Neuronal stem cell (in vitro differentiated cells): ENCODE data around the gene MMS19.
A peak's percentile ranks its signal among the peaks of the same experiment; 100 is the strongest.

Experiments used
- DNase-seq: peaks from one replicate; pipeline ENCODE4 v3.0.0-alpha.2; 2013; ENCODE audit warnings: low spot score
- H2AFZ ChIP-seq: one replicate; pipeline ENCODE4 v1.6.1; 2013; ENCODE audit warnings: mild to moderate bottlenecking, low read length, inconsistent platforms
- H2AK5ac ChIP-seq: 2 replicates; pipeline ENCODE4 v1.6.1; 2013; ENCODE audit warnings: low read depth, mild to moderate bottlenecking, inconsistent platforms, low read length, moderate library complexity, mixed read lengths
- H2BK120ac ChIP-seq: 2 replicates; pipeline ENCODE4 v1.6.1; 2013; ENCODE audit warnings: low read depth, mild to moderate bottlenecking, inconsistent platforms, low read length, moderate library complexity, mixed read lengths
- H2BK12ac ChIP-seq: one replicate; pipeline ENCODE4 v1.6.1; 2013; ENCODE audit warnings: low read length, inconsistent platforms
- H2BK15ac ChIP-seq: 2 replicates; pipeline ENCODE4 v1.6.1; 2013; ENCODE audit warnings: mild to moderate bottlenecking, low read length, inconsistent platforms, mixed read lengths
- H2BK5ac ChIP-seq: one replicate; pipeline ENCODE4 v1.6.1; 2013; ENCODE audit warnings: inconsistent platforms, mild to moderate bottlenecking, low read length, moderate library complexity
- H3K14ac ChIP-seq: one replicate; pipeline ENCODE4 v1.6.1; 2013; ENCODE audit warnings: low read length, inconsistent platforms
- H3K18ac ChIP-seq: 2 replicates; pipeline ENCODE4 v1.6.1; 2013; ENCODE audit warnings: low read length, inconsistent platforms
- H3K23ac ChIP-seq: 2 replicates; pipeline ENCODE4 v1.6.1; 2013; ENCODE audit warnings: low read depth, mild to moderate bottlenecking, mixed read lengths, low read length, inconsistent platforms; ENCODE audit not compliant: poor library complexity
- H3K27ac ChIP-seq: replicated peaks from 3 replicates; pipeline ENCODE4 v1.5.1; 2013; ENCODE audit warnings: low read length, inconsistent platforms
- H3K27me3 ChIP-seq, 3 experiments: 2 replicates each; pipeline ENCODE4 v1.6.1; 2013; ENCODE audit warnings: low read length in 3 of 3, mild to moderate bottlenecking in 2 of 3, inconsistent platforms in 1 of 3, low read depth in 1 of 3, mixed read lengths in 1 of 3, moderate library complexity in 1 of 3; ENCODE audit not compliant: control insufficient read depth in 3 of 3, insufficient read depth in 3 of 3
- H3K36me3 ChIP-seq, 2 donors: replicated peaks in 1 of 2; 2 replicates each; pipeline ENCODE4 v1.6.1; 2013; ENCODE audit warnings: low read length in 2 of 2; ENCODE audit not compliant: control insufficient read depth in 2 of 2, insufficient read depth in 2 of 2
- H3K4ac ChIP-seq: 2 replicates; pipeline ENCODE4 v1.6.1; 2013; ENCODE audit warnings: inconsistent platforms, mild to moderate bottlenecking, low read length, moderate library complexity
- H3K4me1 ChIP-seq, 2 donors: 1 replicate in 1 of 2; 2 replicates in 1 of 2; pipeline ENCODE4 v1.6.1; 2013; ENCODE audit warnings: low read length in 2 of 2, low read depth in 1 of 2; ENCODE audit not compliant: control insufficient read depth in 2 of 2, insufficient read depth in 1 of 2
- H3K4me2 ChIP-seq: one replicate; pipeline ENCODE4 v1.6.1; 2013; ENCODE audit warnings: mild to moderate bottlenecking, low read length, inconsistent platforms; ENCODE audit not compliant: insufficient read depth, poor library complexity, severe bottlenecking
- H3K4me3 ChIP-seq, 2 donors: 2 replicates each; pipeline ENCODE4 v1.5.1; 2013; ENCODE audit warnings: low read length in 2 of 2, mild to moderate bottlenecking in 2 of 2, inconsistent platforms in 1 of 2, moderate library complexity in 1 of 2
- H3K79me1 ChIP-seq: one replicate; pipeline ENCODE4 v1.6.1; 2013; ENCODE audit warnings: low read depth, mild to moderate bottlenecking, inconsistent platforms, low read length, moderate library complexity
- H3K9ac ChIP-seq: one replicate; pipeline ENCODE4 v1.6.1; 2013; ENCODE audit warnings: mild to moderate bottlenecking, low read depth, low read length, inconsistent platforms; ENCODE audit not compliant: poor library complexity
- H3K9me3 ChIP-seq, 2 donors: replicated peaks in 1 of 2; 2 replicates each; pipeline versions ENCODE3 to v1.6.1; 2013; ENCODE audit warnings: low read length in 2 of 2, mild to moderate bottlenecking in 2 of 2, inconsistent platforms in 1 of 2, low read depth in 1 of 2, mixed read lengths in 1 of 2, moderate library complexity in 1 of 2; ENCODE audit not compliant: control insufficient read depth in 2 of 2, insufficient read depth in 1 of 2
- H4K8ac ChIP-seq: one replicate; pipeline ENCODE4 v1.6.1; 2013; ENCODE audit warnings: low read depth, mild to moderate bottlenecking, inconsistent platforms, low read length, moderate library complexity
- H4K91ac ChIP-seq: one replicate; pipeline ENCODE4 v1.6.1; 2013; ENCODE audit warnings: low read length, low read depth, mild to moderate bottlenecking, inconsistent platforms; ENCODE audit not compliant: poor library complexity
- WGBS, 2 donors: extraction: QIAGEN DNeasy Blood & Tissue Kit; methylation state at CpG; one replicate each; pipeline ENCODE4 v1.1.7; 2013; ENCODE audit warnings: missing lambda C conversion rate in 2 of 2, mixed read lengths in 1 of 2; ENCODE audit not compliant: insufficient read length in 2 of 2, insufficient replicate concordance in 1 of 2; ENCODE audit errors: extremely low coverage in 2 of 2; 5-methylcytosine and 5-hydroxymethylcytosine counted together

Gene MMS19

GRCh38 chr10:97494863-97495506, 3.2 kb downstream of the MMS19 start:
- Histone ChIP-seq H2BK5ac (no peak overlapping the region), H4K91ac (no peak overlapping the region), H3K27ac (no peak overlapping the region), H3K14ac (no peak overlapping the region), H3K4ac (no peak overlapping the region), H3K4me2 (no peak overlapping the region), H3K79me1 (peaks cover 14% of the 10 kb centered on the region), H3K18ac (no peak overlapping the region), H3K4me3 (no peak overlapping the region), H2AK5ac (no peak overlapping the region), H3K9me3 (no peaks in the 10 kb centered on the region), H3K4me1 (peaks cover 9 to 13% of the 10 kb centered on the region in 2 donors), H4K8ac (no peak overlapping the region), H3K23ac (no peak overlapping the region), H2BK120ac (no peak overlapping the region), H3K36me3 (peaks cover 1 to 17% of the 10 kb centered on the region in 2 donors), H2BK15ac (no peak overlapping the region), H2AFZ (no peak overlapping the region), H3K27me3 (peaks cover 0 to 7% (median 5%) of the 10 kb centered on the region in 3 experiments), H3K9ac (no peak overlapping the region), H2BK12ac (no peak overlapping the region)
- WGBS, 2 donors, result no CpG with 5 or more reads among the region's 7 CpGs
- DNase-seq, result no peak

- H4K91ac ChIP-seq, result no peak overlapping the region
- no peak overlapping the region for H3K9ac ChIP-seq
- no peak for DNase-seq
- H3K23ac ChIP-seq, result no peak overlapping the region
- H2BK5ac ChIP-seq, result no peak overlapping the region
- no peak overlapping the region for H2BK15ac ChIP-seq
- no CpG with 5 or more reads among the region's 2 CpGs for WGBS, 2 donors
- H3K27me3 ChIP-seq, result no peaks in the 10 kb centered on the region
- no peak overlapping the region for H3K27ac ChIP-seq
- no peaks in the 10 kb centered on the region for H3K9me3 ChIP-seq
- no peak overlapping the region for H3K18ac ChIP-seq
- no peak overlapping the region for H3K4me3 ChIP-seq
- H3K36me3 ChIP-seq, result peaks cover 1 to 17% of the 10 kb centered on the region in 2 donors
- H3K4me2 ChIP-seq, result no peak overlapping the region
- H4K8ac ChIP-seq, result no peak overlapping the region
- no peak overlapping the region for H3K14ac ChIP-seq
- no peak overlapping the region for H2AFZ ChIP-seq
- no peak overlapping the region for H2BK120ac ChIP-seq
- no peak overlapping the region for H2BK12ac ChIP-seq
- peaks cover 7 to 13% of the 10 kb centered on the region in 2 donors for H3K4me1 ChIP-seq
- no peak overlapping the region for H2AK5ac ChIP-seq
- H3K79me1 ChIP-seq, result peaks cover 14% of the 10 kb centered on the region
- no peak overlapping the region for H3K4ac ChIP-seq
Measured at GRCh38 chr10:97494151-97494550, 4.1 kb downstream of the MMS19 start.

- Histone ChIP-seq H3K9me3 (no peaks in the 10 kb centered on the region), H4K91ac (no peak overlapping the region), H3K4ac (no peak overlapping the region), H3K36me3 (peaks cover 0 to 24% of the 10 kb centered on the region in 2 donors), H2BK120ac (no peak overlapping the region), H3K4me1 (peaks cover 6 to 8% of the 10 kb centered on the region in 2 donors), H4K8ac (no peak overlapping the region), H3K14ac (no peak overlapping the region), H3K27me3 (no peaks in the 10 kb centered on the region), H2AFZ (no peak overlapping the region), H3K4me2 (no peak overlapping the region), H2BK15ac (no peak overlapping the region), H3K79me1 (peaks cover 7% of the 10 kb centered on the region), H3K18ac (no peak overlapping the region), H3K4me3 (peak overlapping the region in 1 of 2 donors; percentile 54), H2BK12ac (no peak overlapping the region), H2BK5ac (no peak overlapping the region), H3K23ac (no peak overlapping the region), H3K9ac (no peak overlapping the region), H2AK5ac (no peak overlapping the region), H3K27ac (no peak overlapping the region)
- WGBS, 2 donors, result no CpG with 5 or more reads among the region's 2 CpGs
- no peak for DNase-seq
Measured at GRCh38 chr10:97490592-97490991, 7.6 kb downstream of the MMS19 start.

- H3K18ac ChIP-seq, result no peak overlapping the region
- no peak overlapping the region for H2BK12ac ChIP-seq
- H3K4me3 ChIP-seq, result no peak overlapping the region
- no peaks in the 10 kb centered on the region for H3K9me3 ChIP-seq
- H3K9ac ChIP-seq, result no peak overlapping the region
- peaks cover 6 to 51% of the 10 kb centered on the region in 2 donors for H3K36me3 ChIP-seq
- no peak overlapping the region for H2BK5ac ChIP-seq
- no peak overlapping the region for H4K8ac ChIP-seq
- no peak overlapping the region for H2AFZ ChIP-seq
- no peaks in the 10 kb centered on the region for H3K27me3 ChIP-seq
- no peak overlapping the region for H4K91ac ChIP-seq
- H3K79me1 ChIP-seq, result peaks cover 2% of the 10 kb centered on the region
- no peak overlapping the region for H3K4me2 ChIP-seq
- DNase-seq, result no peak
- H3K14ac ChIP-seq, result no peak overlapping the region
- no peaks in the 10 kb centered on the region for H3K4me1 ChIP-seq
- H2BK15ac ChIP-seq, result no peak overlapping the region
- no peak overlapping the region for H2BK120ac ChIP-seq
- no peak overlapping the region for H3K27ac ChIP-seq
- H3K4ac ChIP-seq, result no peak overlapping the region
- no peak overlapping the region for H3K23ac ChIP-seq
- no CpG with 5 or more reads among the region's 4 CpGs for WGBS, 2 donors
- H2AK5ac ChIP-seq, result no peak overlapping the region
Measured at GRCh38 chr10:97485647-97486281, 12.5 kb downstream of the MMS19 start.
